Measurements from ENCODE around the gene LRRC15.

DNA sequence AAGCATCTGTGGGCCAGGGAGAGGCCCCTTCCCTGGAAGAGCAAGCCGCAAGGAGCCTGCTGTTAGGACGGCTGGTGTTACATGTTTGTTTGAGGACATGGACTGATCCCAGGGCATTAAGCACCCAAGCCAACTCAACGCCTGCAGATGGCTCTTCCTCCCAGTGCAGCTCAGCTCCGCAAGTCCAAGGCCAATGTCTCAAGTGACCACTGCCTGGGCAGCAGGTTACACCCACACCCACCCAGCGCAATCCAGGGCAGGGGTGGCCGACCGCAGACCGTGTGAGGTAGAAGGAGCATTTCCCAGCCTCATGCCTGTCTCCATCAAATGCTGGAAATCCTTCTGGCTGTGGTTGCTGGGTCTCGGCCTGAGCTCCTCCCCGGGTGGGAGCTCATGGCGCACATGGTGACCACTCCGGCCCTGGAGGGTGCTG lies 15.0 kb upstream of the LRRC15 start:
- no peak for TF ChIP-seq POLR2A (IDR thresholded peaks at IDR 0.05; ENCODE audit: low read depth)
- TF ChIP-seq, protein P1, sequence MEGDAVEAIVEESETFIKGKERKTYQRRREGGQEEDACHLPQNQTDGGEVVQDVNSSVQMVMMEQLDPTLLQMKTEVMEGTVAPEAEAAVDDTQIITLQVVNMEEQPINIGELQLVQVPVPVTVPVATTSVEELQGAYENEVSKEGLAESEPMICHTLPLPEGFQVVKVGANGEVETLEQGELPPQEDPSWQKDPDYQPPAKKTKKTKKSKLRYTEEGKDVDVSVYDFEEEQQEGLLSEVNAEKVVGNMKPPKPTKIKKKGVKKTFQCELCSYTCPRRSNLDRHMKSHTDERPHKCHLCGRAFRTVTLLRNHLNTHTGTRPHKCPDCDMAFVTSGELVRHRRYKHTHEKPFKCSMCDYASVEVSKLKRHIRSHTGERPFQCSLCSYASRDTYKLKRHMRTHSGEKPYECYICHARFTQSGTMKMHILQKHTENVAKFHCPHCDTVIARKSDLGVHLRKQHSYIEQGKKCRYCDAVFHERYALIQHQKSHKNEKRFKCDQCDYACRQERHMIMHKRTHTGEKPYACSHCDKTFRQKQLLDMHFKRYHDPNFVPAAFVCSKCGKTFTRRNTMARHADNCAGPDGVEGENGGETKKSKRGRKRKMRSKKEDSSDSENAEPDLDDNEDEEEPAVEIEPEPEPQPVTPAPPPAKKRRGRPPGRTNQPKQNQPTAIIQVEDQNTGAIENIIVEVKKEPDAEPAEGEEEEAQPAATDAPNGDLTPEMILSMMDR (IDR thresholded peaks at IDR 0.05) = no peak
- no peak for TF ChIP-seq POLR2AphosphoS5 (IDR thresholded peaks at IDR 0.05)
- no peak for TF ChIP-seq EP300 (IDR thresholded peaks at IDR 0.05)
